Stomach (tissue), 4 donors: Measurements from ENCODE around the gene APOL1.

ENCODE experiments used
- CTCF ChIP-seq, 7 experiments: fragments of 450-650 bp in 4 of 7; fragments of 200-600 bp in 3 of 7; sonication (generic) in 3 of 7; IDR thresholded peaks; one replicate each; pipeline ENCODE4 v1.5.1; 2016 to 2019; ENCODE audit warnings: antibody characterized with exemption in 7 of 7, control low read depth in 2 of 7, mild to moderate bottlenecking in 1 of 7
- POLR2A ChIP-seq, 4 donors: fragments of 450-650 bp; IDR thresholded peaks; one replicate each; pipeline ENCODE4 v1.6.1; 2016; ENCODE audit warnings: antibody characterized with exemption in 4 of 4, control low read depth in 2 of 4, mild to moderate bottlenecking in 1 of 4, moderate library complexity in 1 of 4
- POLR2AphosphoS5 ChIP-seq, 3 donors: sonication (generic); formaldehyde crosslinking; IDR thresholded peaks; one replicate each; pipeline ENCODE4 v1.6.1; 2016; ENCODE audit warnings: antibody characterized with exemption in 3 of 3

GRCh38 chr22:36238373-36239149 is 14.4 kb upstream of the APOL1 start:
- TF ChIP-seq POLR2AphosphoS5 (IDR thresholded peaks at IDR 0.05) (no peak), CTCF (IDR thresholded peaks at IDR 0.05) (no peak), POLR2A (IDR thresholded peaks at IDR 0.05) (no peak)
